ENCODE measurements around the gene CTSL.

DNA sequence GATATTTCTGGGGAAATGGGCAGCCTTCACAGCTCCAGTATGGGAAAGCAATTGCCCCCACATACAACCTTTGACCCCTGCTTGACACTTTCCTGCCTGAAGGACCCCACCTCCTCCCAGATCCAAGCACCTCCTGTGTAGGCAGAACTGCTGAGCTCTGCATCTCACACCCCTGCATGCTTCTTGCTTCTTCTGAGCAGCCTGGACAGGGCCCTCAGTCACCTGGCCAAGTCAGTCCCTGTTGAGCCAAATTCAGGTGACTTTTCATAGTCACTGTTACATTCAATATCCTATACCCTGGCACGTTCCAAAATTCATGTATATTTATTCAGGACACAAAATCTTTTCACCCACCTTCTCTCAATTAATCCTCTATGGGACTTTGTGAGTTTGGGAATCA, 30.4 kb upstream of the CTSL start:
- TF ChIP-seq, protein P1, sequence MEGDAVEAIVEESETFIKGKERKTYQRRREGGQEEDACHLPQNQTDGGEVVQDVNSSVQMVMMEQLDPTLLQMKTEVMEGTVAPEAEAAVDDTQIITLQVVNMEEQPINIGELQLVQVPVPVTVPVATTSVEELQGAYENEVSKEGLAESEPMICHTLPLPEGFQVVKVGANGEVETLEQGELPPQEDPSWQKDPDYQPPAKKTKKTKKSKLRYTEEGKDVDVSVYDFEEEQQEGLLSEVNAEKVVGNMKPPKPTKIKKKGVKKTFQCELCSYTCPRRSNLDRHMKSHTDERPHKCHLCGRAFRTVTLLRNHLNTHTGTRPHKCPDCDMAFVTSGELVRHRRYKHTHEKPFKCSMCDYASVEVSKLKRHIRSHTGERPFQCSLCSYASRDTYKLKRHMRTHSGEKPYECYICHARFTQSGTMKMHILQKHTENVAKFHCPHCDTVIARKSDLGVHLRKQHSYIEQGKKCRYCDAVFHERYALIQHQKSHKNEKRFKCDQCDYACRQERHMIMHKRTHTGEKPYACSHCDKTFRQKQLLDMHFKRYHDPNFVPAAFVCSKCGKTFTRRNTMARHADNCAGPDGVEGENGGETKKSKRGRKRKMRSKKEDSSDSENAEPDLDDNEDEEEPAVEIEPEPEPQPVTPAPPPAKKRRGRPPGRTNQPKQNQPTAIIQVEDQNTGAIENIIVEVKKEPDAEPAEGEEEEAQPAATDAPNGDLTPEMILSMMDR (IDR thresholded peaks at IDR 0.05) = no peak
- TF ChIP-seq POLR2A (IDR thresholded peaks at IDR 0.05; ENCODE audit: low read depth) (no peak), EP300 (IDR thresholded peaks at IDR 0.05) (no peak), POLR2AphosphoS5 (IDR thresholded peaks at IDR 0.05) (no peak)

All from esophagus muscularis mucosa (tissue), 4 donors.